Superior temporal gyrus (tissue), 1 donor: ENCODE results near the gene SHB.
"Not testable (repeated sequence)": the region's sequence is repeated elsewhere in the genome, so short reads cannot be mapped to it uniquely, and the experiment has no call there.

ENCODE experiments used
- DNase-seq: peaks from one replicate; pipeline ENCODE4 v3.0.0-alpha.2; 2016; ENCODE audit errors: extremely low spot score

Gene SHB

DNA sequence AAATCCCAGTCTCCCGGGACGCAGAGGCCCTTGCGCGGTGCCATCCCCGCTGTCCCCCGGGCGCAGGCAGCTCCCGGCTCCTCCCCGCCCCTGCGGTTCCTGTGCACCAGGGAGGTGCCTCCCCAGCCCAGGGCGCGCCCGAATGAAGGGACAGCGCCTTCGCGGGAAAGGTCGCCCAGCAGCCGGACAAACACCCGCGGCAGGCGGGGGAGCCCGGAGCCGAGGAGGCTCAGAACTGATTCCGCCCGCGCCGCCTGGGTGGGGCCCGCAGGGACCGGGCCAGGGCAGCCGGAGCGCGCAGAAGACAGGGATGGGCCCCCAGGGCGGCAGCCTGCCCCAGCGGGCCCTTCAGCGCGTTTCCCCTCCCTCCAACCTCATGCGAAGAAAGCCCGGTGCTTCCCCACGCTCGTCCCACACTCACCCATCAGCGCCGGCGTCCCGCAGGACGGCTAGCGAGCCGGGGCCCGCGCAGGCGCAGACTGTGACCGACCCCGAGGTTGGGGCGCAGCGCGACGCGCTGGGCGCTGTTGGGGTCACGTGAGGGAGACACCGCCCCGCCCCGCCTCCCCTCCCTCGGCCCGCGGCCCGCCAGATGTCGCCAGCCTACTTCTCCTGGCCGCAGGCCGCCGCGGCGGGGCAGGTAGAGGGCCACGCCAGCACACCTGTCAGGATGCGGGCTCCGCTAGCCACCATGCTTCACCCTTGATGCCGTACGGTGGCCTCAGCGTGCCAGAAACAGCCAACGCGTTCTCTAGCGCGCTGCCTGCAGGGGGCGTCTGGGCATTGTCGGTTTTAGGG lies 165.2 kb downstream of the SHB start, which contains the start of gene SLC25A51:
Gene SLC25A51, minus strand, starts transcription at position 481 of the 798 bp plus-strand sequence. CDS start 15,577 bp downstream, outside the sequence.
- DNase-seq, result peak; percentile 95

DNA sequence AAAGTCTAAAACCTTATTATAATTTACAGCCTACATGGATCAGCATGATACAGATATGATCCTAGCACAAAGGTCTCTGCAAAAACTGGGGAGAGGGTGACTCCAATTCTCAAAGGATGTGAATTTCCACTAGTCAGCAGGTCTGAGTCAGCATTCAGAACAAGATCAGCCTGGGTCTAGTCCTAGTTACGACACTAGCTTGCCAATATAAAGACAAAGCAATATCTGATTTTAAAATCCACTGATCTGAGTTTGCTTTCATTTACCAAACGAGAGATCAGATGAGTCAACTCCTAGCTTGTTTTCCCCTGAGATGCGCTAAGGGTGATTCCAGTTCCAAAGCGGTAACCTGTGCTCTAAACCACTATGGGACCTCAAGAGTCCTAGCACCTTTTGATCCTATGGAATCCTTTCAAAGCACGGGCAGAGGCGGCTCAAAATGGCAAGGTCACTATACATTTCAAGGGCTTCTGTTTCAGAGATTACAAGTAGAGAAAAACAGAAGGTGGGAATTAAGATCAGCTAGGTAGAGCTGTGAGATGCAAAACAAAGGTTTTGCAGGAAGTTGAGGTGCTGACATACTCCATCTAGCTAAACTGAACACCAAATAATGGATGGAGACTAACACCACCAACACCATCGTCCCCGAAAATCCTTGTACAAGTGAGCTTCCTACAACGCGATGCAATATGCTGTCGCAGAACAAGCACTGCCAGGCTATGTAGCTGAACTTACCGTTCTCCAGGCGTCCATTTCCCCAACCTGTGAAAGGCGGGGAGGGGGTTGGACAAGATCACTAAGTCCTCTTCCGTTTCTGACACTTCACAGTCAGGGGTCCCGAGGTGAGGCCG lies 166.0 kb downstream of the SHB start:
- DNase-seq, result no peak

- no peak for DNase-seq
Measured at GRCh38 chr9:37902131-37902530, 166.9 kb downstream of the SHB start.

DNA sequence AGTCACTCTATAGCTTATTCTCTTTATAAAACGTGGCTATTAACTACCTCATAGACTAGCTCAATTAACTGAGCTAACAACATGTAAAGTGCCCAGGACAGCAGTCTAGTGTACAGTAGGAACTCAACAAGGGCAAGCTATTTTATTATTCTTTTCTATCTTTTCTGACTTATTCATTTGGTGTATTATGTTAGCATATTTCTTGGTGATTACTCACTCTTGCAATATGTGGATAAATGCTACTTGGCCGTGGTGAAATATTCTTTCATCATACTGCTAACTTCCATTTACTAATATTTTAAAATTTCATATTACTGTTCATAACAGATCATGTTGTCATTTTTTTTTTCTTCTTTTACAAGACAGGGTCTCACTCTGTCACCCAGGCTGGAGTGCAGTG lies 170.0 kb downstream of the SHB start:
- no peak for DNase-seq

- no peak for DNase-seq
Measured at GRCh38 chr9:37897665-37898064, 171.4 kb downstream of the SHB start.

DNA sequence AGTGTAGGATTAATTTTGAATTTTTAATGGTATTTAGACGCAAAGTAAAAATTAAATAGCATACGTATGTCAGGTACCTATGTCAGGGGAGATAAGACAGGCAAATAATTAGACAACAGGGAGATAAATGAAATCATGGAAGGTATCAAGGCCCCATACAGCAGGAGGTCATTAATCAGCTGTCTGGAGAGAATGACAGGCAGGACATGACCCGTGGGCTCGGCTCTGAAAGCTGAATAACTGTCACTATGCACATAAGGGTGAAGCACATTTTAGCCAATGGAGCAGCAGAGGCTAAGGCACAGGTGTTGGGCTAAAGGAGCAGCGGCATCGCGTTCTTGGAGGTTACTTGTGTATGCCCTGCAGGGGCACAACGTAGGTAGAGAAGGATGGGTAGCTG lies 177.0 kb downstream of the SHB start:
- no peak for DNase-seq

- DNase-seq, result not testable (repeated sequence)
Measured at GRCh38 chr9:37891042-37891441, 178.0 kb downstream of the SHB start.

DNA sequence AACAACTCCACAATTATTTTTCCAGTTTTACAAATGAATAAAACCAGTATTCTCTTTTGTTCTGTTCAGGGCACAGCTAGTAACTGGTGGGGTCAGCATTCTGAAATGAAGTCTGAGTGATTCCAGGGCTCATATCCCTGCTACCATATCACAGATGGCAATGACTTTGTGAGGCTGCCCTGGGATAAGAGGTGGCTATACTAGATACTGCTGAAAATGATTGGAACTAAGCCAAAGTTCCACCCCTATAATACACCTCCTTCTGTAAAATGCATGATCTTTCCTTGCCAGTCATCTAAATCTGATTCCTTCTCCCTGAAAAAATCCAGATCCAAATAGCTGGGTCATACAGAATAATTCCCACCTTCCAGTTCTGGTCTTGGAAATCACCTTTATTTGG lies 179.5 kb downstream of the SHB start:
- no peak for DNase-seq

DNA sequence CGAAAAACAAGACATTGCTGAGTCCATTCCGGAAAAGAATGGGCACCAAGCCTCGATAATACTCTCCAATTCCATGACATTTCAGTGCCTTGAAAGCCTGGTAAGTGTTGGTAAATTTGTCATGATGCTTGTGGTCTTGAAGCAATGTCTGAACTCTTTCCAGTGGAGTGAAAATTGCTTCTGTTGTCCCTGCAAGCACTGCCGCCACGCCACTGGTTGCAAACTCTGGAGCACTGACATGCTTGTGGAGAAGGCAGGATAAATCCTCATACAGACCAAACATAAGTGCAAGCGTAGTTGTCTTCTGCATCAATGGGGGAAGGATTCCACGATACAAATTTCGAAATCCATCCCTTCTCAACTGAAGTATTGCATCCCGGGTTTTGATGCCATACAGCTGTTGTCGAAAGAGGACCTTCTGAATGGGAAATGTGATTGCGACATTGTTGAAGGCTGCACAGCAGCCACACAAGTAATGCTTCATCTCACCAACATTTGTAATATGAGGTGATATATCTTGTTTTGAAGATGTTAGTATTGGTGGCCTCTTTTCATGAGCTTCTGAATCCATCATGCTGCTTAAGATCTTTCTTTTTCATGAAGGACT lies 180.9 kb downstream of the SHB start:
- DNase-seq, result not testable (repeated sequence)

DNA sequence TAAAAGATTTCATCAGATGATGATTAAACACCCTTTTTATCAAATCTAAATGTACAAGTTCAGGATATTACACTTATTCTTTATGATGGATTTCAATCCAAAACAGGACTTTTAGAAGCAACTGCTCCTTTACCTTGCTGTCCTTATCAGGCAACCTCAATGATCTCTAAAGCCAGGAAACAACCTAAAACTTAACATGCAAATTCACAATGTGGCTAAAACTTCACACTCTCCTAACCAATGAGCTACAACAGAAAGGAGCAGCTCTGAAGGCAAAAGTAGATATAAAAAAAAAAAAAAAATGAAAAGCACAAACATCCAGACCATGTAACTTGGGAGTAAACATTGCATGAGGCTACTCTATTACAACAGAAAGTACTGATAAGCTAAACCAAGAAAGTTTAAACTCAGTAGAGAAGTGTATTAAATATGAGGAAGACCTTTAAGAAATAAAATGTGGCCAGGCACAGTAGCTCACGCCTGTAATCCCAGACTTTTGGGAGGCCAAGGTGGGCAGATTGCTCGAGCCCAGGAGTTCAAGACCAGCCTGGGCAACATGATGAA lies 188.0 kb downstream of the SHB start:
- DNase-seq, result no peak

DNA sequence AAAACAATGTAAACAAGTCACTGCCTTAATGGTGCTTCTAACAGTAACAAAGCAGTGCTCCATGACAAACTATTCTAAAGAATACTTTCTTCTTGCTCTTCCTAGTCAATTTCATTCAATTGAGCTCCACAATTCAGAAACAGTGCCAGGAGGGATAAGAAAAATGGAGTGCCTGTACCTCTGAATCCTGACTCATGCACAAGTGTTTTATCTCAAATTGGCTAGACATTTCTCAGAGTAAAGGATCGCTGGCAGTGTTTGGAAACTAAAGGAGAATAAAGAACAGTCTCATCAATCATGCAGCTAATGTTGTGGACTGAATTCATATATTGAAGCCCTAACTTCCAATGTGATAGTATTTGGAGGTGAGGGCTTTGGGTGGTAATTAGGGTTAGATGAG lies 192.7 kb downstream of the SHB start:
- DNase-seq, result no peak

- DNase-seq, result no peak
Measured at GRCh38 chr9:37873955-37874354, 195.1 kb downstream of the SHB start.

DNA sequence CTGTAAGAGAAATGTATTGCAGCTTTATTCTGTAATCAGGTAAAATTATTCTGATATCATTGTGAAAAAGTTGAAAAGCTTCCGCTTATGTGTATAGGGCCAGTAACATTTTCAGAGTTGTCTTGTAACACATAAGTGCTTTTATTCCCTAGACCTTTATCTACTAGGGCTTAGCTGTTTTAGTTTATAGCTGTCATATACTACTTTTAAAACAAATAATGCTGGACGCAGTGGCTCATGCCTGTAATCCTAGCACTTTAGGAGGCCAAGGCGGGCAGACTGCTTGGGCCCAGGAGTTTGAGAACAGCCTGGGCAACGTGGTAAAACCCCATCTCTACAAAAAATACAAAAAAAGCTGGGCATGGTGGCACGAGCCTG lies 198.2 kb downstream of the SHB start:
- no peak for DNase-seq

DNA sequence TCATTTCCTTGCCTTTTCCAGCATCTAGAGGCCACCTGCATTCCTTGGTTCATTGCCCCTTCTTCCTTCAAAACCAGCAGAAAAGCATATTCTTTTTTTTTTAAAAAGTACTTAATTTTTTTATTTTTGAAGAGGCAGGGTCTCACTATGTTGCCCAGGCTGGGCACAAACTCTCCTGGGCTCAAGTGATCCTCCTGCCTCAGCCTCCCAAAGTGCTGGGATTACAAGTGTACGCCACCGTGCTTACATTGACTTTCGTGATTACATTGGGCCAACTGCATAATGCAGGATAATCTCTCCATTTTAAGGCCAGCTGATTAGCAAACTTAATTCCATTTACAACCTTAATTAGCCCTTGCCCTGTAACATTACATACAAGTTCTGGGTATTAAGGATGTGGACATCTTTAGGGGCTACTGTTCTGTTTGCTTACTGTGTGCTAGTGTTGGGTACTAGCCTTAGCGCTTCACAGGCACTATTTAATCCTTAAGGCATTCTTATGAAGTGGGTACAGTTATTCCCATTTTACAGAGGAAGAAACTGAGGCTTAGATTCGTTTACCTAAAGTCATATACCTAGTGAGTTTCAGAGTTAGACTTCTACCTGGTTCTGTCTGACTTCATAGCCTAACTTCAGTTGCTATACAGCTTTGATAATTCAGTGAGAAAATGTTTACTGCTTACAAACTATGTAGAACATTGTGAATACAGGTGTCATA lies 198.8 kb downstream of the SHB start:
- DNase-seq, result no peak
